ENCODE results near the gene RNF141. TPM values are rescaled to one million over a fixed set of nuclear protein-coding genes. Genes with fewer than 3 reads are reported as not detected.

RNF141 gene
- polyA plus RNA-seq, 1 donor from 2014 or later = 79.2 TPM

DNA sequence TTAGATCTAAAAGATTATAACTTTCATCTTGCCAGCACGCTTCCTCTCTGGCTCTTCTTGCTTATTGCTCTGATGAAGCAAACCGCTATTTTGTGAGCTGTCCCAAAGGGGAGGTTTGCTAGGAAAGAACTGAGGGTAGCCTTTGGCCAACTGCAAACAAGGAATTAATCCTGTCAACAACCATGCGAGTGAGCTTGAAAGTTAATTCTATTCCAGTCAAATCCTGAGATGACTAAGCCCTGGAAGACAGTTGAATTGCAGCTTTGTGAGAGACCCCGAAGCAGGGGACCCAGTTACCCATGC, 10.3 kb upstream of the RNF141 start:
- no peaks in the 10 kb centered on the region for H3F3A ChIP-seq (ENCODE audit: insufficient read depth, low read length, poor library complexity, severe bottlenecking)
- TF ChIP-seq EP300 (conservative IDR thresholded peaks at IDR 0.05; ENCODE audit: poor library complexity, severe bottlenecking) (no peak), RAD21 (conservative IDR thresholded peaks at IDR 0.05) (no peak), MXI1 (conservative IDR thresholded peaks at IDR 0.05; ENCODE audit: poor library complexity, severe bottlenecking) (no peak), POLR2AphosphoS5 (IDR thresholded peaks at IDR 0.05) (no peak), SMC3 (conservative IDR thresholded peaks at IDR 0.05; ENCODE audit: poor library complexity) (no peak), CTCF (IDR thresholded peaks at IDR 0.05; ENCODE audit: poor library complexity, severe bottlenecking) (no peak), TAF1 (IDR thresholded peaks at IDR 0.05; ENCODE audit: low read depth) (no peak), REST (IDR thresholded peaks at IDR 0.05; ENCODE audit: borderline replicate concordance) (no peak), EZH2 (IDR thresholded peaks at IDR 0.05; ENCODE audit: borderline replicate concordance, insufficient read depth, low read length, poor library complexity, severe bottlenecking) (no peak)
- H3K79me2 ChIP-seq (replicated peaks; ENCODE audit: insufficient read depth, low read length) = no peaks in the 10 kb centered on the region
- H3K9me3 ChIP-seq (ENCODE audit: low read length) = no peaks in the 10 kb centered on the region
- H3K4me2 ChIP-seq (ENCODE audit: low read length) = no peak overlapping the region
- no peak overlapping the region for H3K9ac ChIP-seq (ENCODE audit: low read length)
- H2AFZ ChIP-seq (ENCODE audit: low read depth, low read length) = no peak overlapping the region
- H3K36me3 ChIP-seq (ENCODE audit: insufficient read depth, low read length) = no peaks in the 10 kb centered on the region
- no peak overlapping the region for H3K4me3 ChIP-seq (ENCODE audit: low read length)
- no peaks in the 10 kb centered on the region for H3K9me2 ChIP-seq (ENCODE audit: insufficient read depth, low read length)
- H3K27ac ChIP-seq (ENCODE audit: low read length) = no peak overlapping the region
- H4K20me1 ChIP-seq (ENCODE audit: insufficient read depth) = no peaks in the 10 kb centered on the region
- H3K27me3 ChIP-seq (ENCODE audit: insufficient read depth, low read depth, low read length) = no peaks in the 10 kb centered on the region

- no peaks in the 10 kb centered on the region for H3K27me3 ChIP-seq (ENCODE audit: insufficient read depth, low read depth, low read length)
- no peak overlapping the region for H2AFZ ChIP-seq (ENCODE audit: low read depth, low read length)
- H4K20me1 ChIP-seq (ENCODE audit: insufficient read depth) = no peaks in the 10 kb centered on the region
- H3K9ac ChIP-seq (ENCODE audit: low read length) = no peak overlapping the region
- no peak overlapping the region for H3K27ac ChIP-seq (ENCODE audit: low read length)
- no peaks in the 10 kb centered on the region for H3K36me3 ChIP-seq (ENCODE audit: insufficient read depth, low read length)
- no peaks in the 10 kb centered on the region for H3F3A ChIP-seq (ENCODE audit: insufficient read depth, low read length, poor library complexity, severe bottlenecking)
- no peak overlapping the region for H3K4me3 ChIP-seq (ENCODE audit: low read length)
- no peak overlapping the region for H3K4me2 ChIP-seq (ENCODE audit: low read length)
- no peak for TF ChIP-seq EP300 (conservative IDR thresholded peaks at IDR 0.05; ENCODE audit: poor library complexity, severe bottlenecking)
- no peak for TF ChIP-seq REST (IDR thresholded peaks at IDR 0.05; ENCODE audit: borderline replicate concordance)
- no peak for TF ChIP-seq MXI1 (conservative IDR thresholded peaks at IDR 0.05; ENCODE audit: poor library complexity, severe bottlenecking)
- no peak for TF ChIP-seq EZH2 (IDR thresholded peaks at IDR 0.05; ENCODE audit: borderline replicate concordance, insufficient read depth, low read length, poor library complexity, severe bottlenecking)
- TF ChIP-seq RAD21 (conservative IDR thresholded peaks at IDR 0.05) = no peak
- TF ChIP-seq CTCF (IDR thresholded peaks at IDR 0.05; ENCODE audit: poor library complexity, severe bottlenecking) = no peak
- no peak for TF ChIP-seq SMC3 (conservative IDR thresholded peaks at IDR 0.05; ENCODE audit: poor library complexity)
- no peaks in the 10 kb centered on the region for H3K79me2 ChIP-seq (replicated peaks; ENCODE audit: insufficient read depth, low read length)
- H3K9me2 ChIP-seq (ENCODE audit: insufficient read depth, low read length) = no peaks in the 10 kb centered on the region
- no peaks in the 10 kb centered on the region for H3K9me3 ChIP-seq (ENCODE audit: low read length)
Measured at GRCh38 chr11:10550503-10551289, 9.7 kb upstream of the RNF141 start.

All from neural cell (in vitro differentiated cells).